IMR-90 (cell line): ENCODE results near the gene USP54. TPM values are rescaled to one million over a fixed set of nuclear protein-coding genes. Genes with fewer than 3 reads are reported as not detected.

ENCODE experiments used
- ATAC-seq: fragments of 200-7000 bp; cut with Tn5 transposase; 2 replicates; pipeline ENCODE4 v1.9.1; 2020; ENCODE audit warnings: low read depth, mild to moderate bottlenecking, moderate library complexity
- BruUV-seq: library from RNA; stranded (reverse); fragments of 400-500 nt; replicated peaks from 2 replicates; lab custom pipeline; 2021; lab: Mats Ljungman, UMichigan
- CTCF ChIA-PET: fragments of 300-600 bp; formaldehyde crosslinking; extraction: SDS; loops from one replicate; lab custom pipeline; 2021; ENCODE audit warnings: antibody characterized with exemption; lab: Yijun Ruan, JAX
- POLR2A ChIA-PET: fragments of 300-600 bp; sonication (Branson Sonifier 250); formaldehyde crosslinking; loops from one replicate; lab custom pipeline; 2022; ENCODE audit warnings: antibody characterized with exemption; ENCODE audit not compliant: unreplicated experiment; lab: Charles Lee
- DNase-seq: peaks from one replicate; pipeline ENCODE4 v3.0.0; 2013
- H2AFZ ChIP-seq: replicated peaks from 2 replicates; pipeline ENCODE3; 2013; ENCODE audit warnings: low read length, mild to moderate bottlenecking; ENCODE audit not compliant: poor library complexity
- H2AK5ac ChIP-seq: 2 replicates; pipeline ENCODE4 v1.6.1; 2013; ENCODE audit warnings: low read depth, low read length, inconsistent platforms
- H2AK9ac ChIP-seq: replicated peaks from 2 replicates; pipeline ENCODE3; 2013; ENCODE audit warnings: mild to moderate bottlenecking, low read depth, low read length, moderate library complexity; ENCODE audit not compliant: poor library complexity
- H2BK120ac ChIP-seq: 2 replicates; pipeline ENCODE4 v1.6.1; 2013; ENCODE audit warnings: low read depth, low read length, inconsistent platforms
- H2BK15ac ChIP-seq: 3 replicates; pipeline ENCODE4 v1.6.1; 2013; ENCODE audit warnings: low read depth, low read length, inconsistent platforms
- H2BK20ac ChIP-seq: 2 replicates; pipeline ENCODE4 v1.6.1; 2013; ENCODE audit warnings: low read depth, mild to moderate bottlenecking, inconsistent platforms, low read length, moderate library complexity
- H2BK5ac ChIP-seq: 2 replicates; pipeline ENCODE4 v1.6.1; 2013; ENCODE audit warnings: mild to moderate bottlenecking, low read depth, low read length, inconsistent platforms; ENCODE audit not compliant: poor library complexity, severe bottlenecking
- H3K14ac ChIP-seq: replicated peaks from 2 replicates; pipeline ENCODE4 v1.6.1; 2013; ENCODE audit warnings: low read depth, low read length, inconsistent platforms
- H3K18ac ChIP-seq: 2 replicates; pipeline ENCODE4 v1.6.1; 2013; ENCODE audit warnings: low read depth, low read length, control low read depth
- H3K23ac ChIP-seq: 2 replicates; pipeline ENCODE4 v1.6.1; 2013; ENCODE audit warnings: low read depth, low read length, inconsistent platforms
- H3K27ac ChIP-seq: 2 replicates; pipeline ENCODE4 v1.5.1; 2013; ENCODE audit warnings: mild to moderate bottlenecking, control low read depth, low read length; ENCODE audit not compliant: insufficient read depth
- H3K27me3 ChIP-seq: 2 replicates; pipeline ENCODE4 v1.6.1; 2013; ENCODE audit warnings: low read length; ENCODE audit not compliant: control insufficient read depth, insufficient read depth
- H3K36me3 ChIP-seq: 2 replicates; pipeline ENCODE4 v1.6.1; 2013; ENCODE audit warnings: low read length, mixed read lengths; ENCODE audit not compliant: control insufficient read depth, insufficient read depth
- H3K4ac ChIP-seq: 2 replicates; pipeline ENCODE4 v1.6.1; 2013; ENCODE audit warnings: low read depth, low read length, inconsistent platforms
- H3K4me1 ChIP-seq: 2 replicates; pipeline ENCODE4 v1.6.1; 2013; ENCODE audit warnings: low read length, mixed read lengths; ENCODE audit not compliant: control insufficient read depth, insufficient read depth
- H3K4me2 ChIP-seq: 2 replicates; pipeline ENCODE4 v1.6.1; 2013; ENCODE audit warnings: low read depth, mild to moderate bottlenecking, control low read depth, low read length, moderate library complexity
- H3K4me3 ChIP-seq: 2 replicates; pipeline ENCODE4 v1.5.1; 2013; ENCODE audit warnings: low read depth, mild to moderate bottlenecking, control low read depth, low read length, moderate library complexity; ENCODE audit not compliant: insufficient read depth
- H3K56ac ChIP-seq: 2 replicates; pipeline ENCODE4 v1.6.1; 2013; ENCODE audit warnings: low read length, inconsistent platforms; ENCODE audit not compliant: insufficient read depth; ENCODE audit errors: extremely low read depth
- H3K79me1 ChIP-seq, 2 experiments: 2 replicates each; pipeline ENCODE4 v1.6.1; 2013; ENCODE audit warnings: low read length in 2 of 2, inconsistent platforms in 1 of 2, low read depth in 1 of 2
- H3K9ac ChIP-seq: 2 replicates; pipeline ENCODE4 v1.6.1; 2013; ENCODE audit warnings: low read depth, low read length, control low read depth
- H3K9me1 ChIP-seq: 2 replicates; pipeline ENCODE4 v1.6.1; 2013; ENCODE audit warnings: low read length, inconsistent platforms; ENCODE audit not compliant: insufficient read depth
- H3K9me3 ChIP-seq: 2 replicates; pipeline ENCODE4 v1.6.1; 2013; ENCODE audit warnings: low read length; ENCODE audit not compliant: control insufficient read depth, insufficient read depth
- H4K20me1 ChIP-seq: 2 replicates; pipeline ENCODE4 v1.6.1; 2013; ENCODE audit warnings: low read length, inconsistent platforms; ENCODE audit not compliant: insufficient read depth
- H4K5ac ChIP-seq: 2 replicates; pipeline ENCODE4 v1.6.1; 2013; ENCODE audit warnings: mild to moderate bottlenecking, low read depth, low read length, control low read depth
- H4K8ac ChIP-seq, 2 experiments: 2 replicates each; pipeline ENCODE4 v1.6.1; 2013; ENCODE audit warnings: low read depth in 2 of 2, low read length in 2 of 2, control low read depth in 1 of 2, inconsistent platforms in 1 of 2
- H4K91ac ChIP-seq: 2 replicates; pipeline ENCODE4 v1.6.1; 2013; ENCODE audit warnings: low read depth, low read length, inconsistent platforms; ENCODE audit not compliant: insufficient read depth
- CEBPB ChIP-seq: IDR thresholded peaks from 2 replicates; pipeline ENCODE4 v1.6.1; 2012; ENCODE audit warnings: low read depth, low read length, improper control_type of control experiment
- MXI1 ChIP-seq: IDR thresholded peaks from 2 replicates; pipeline ENCODE4 v1.6.1; 2012; ENCODE audit warnings: low read depth, mild to moderate bottlenecking, low read length, moderate library complexity, borderline replicate concordance
- WGBS, 2 experiments: methylation state at CpG; one replicate each; pipeline versions ENCODE4 v1.1.5 to v1.1.7; 2013; ENCODE audit warnings: missing lambda C conversion rate in 2 of 2; ENCODE audit not compliant: insufficient read length in 1 of 2; ENCODE audit errors: extremely low coverage in 2 of 2; 5-methylcytosine and 5-hydroxymethylcytosine counted together
- dilution Hi-C: fragments of 300-500 bp; cut with HindIII; formaldehyde crosslinking; loops from one replicate; pipeline ENCODE4 v1.14.3; 2018; ENCODE audit warnings: low sequenced_read_pairs; ENCODE audit not compliant: unreplicated experiment
- in situ Hi-C: fragments of 300-500 bp; cut with MboI; formaldehyde crosslinking; loops from 3 replicates; pipeline ENCODE4 v1.14.3; 2019; ENCODE audit warnings: low sequenced_read_pairs, inconsistent platforms, mixed read lengths
- intact Hi-C: fragments of 100-400 bp; cut with micrococcal nuclease; formaldehyde crosslinking; loops from 2 replicates; pipeline ENCODE4 v1.10.0; 2022
- polyA plus RNA-seq, 3 experiments: library from polyadenylated mRNA; depleted of rRNA; stranded (reverse); fragments of >200 nt; gene quantifications; 2 replicates each; pipeline ENCODE4 v1.2.3, GENCODE V29; 2012; ENCODE audit warnings: low replicate concordance in 1 of 3
- total RNA-seq: library from RNA; depleted of rRNA; stranded (reverse); fragments of >200 nt; gene quantifications from 2 replicates; pipeline ENCODE4 v1.2.3, GENCODE V29; 2012

USP54 gene
- total and polyA plus RNA-seq, 2 of the 4 experiments (the other 2 are of a cell fraction) = 4.0 to 7.9 TPM

DNA sequence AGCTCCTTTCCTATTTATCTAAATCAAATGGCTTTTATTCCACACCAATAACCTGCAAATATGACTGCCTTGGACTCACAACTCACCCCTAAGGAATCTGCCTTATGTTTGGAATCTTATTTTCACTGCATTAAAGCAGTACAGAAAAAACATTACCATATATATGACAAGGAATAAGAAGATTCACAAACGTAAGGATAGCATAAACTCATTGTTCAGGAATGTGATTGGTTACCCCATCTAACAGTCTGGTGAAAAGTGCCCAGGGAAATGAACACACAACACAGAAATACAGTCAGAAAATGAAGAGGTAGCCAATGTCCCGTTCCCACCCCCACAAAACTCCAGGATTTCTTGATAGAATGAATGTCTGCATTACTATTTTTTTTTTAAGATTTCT is 97.4 kb downstream of the USP54 start:
- intact Hi-C loops (loop anchor here (10.0 kb wide), 1 partner anchor 239 kb away; the partner anchor contains the start of gene MRPS16), dilution Hi-C loops (no loop called here), in situ Hi-C loops (no loop called here)
- Histone ChIP-seq H4K5ac (peak overlapping the region; percentile 5; the same call in 1 of the 2 replicates), H2BK20ac (no peak overlapping the region), H3K18ac (peak overlapping the region; percentile 19; the same call in 1 of the 2 replicates), H3K4me1 (peaks cover 7% of the 10 kb centered on the region; the same call in 1 of the 2 replicates), H2AFZ (no peak overlapping the region), H3K4me2 (peak overlapping the region; percentile 84), H3K79me1 (peaks cover 14 to 43% of the 10 kb centered on the region in 2 experiments), H3K9me1 (peaks cover 6% of the 10 kb centered on the region; the same call in 1 of the 2 replicates), H3K4me3 (peak overlapping the region; percentile 20; the same call in 1 of the 2 replicates), H3K14ac (peak overlapping the region; percentile 49; the same call in 1 of the 2 replicates), H3K23ac (peak overlapping the region; percentile 2; the same call in 1 of the 2 replicates), H3K27me3 (no peaks in the 10 kb centered on the region), H3K56ac (no peak overlapping the region), H2AK9ac (no peak overlapping the region), H4K8ac (peak overlapping the region; percentile 22 to 60; a peak in 2 of 4 replicates), H3K9me3 (no peaks in the 10 kb centered on the region), H2BK15ac (no peak overlapping the region), H2BK5ac (peak overlapping the region; percentile 59), H2AK5ac (peak overlapping the region; percentile 79; the same call in 1 of the 2 replicates), H3K9ac (0 out of 2 replicates have a peak overlapping the region, but pooled peaks have one; percentile 11), H2BK120ac (peak overlapping the region; percentile 39; the same call in 1 of the 2 replicates), H4K20me1 (peaks cover 6% of the 10 kb centered on the region; the same call in 1 of the 2 replicates), H3K4ac (peak overlapping the region; percentile 78; the same call in 1 of the 2 replicates), H3K36me3 (peaks cover under 1% of the 10 kb centered on the region; the same call in 1 of the 2 replicates), H4K91ac (0 out of 2 replicates have a peak overlapping the region, but pooled peaks have one; percentile 57), H3K27ac (peak overlapping the region; percentile 50; the same call in 1 of the 2 replicates)
- no CpG with 5 or more reads among the region's 2 CpGs for WGBS, 2 experiments
- CTCF ChIA-PET = no interaction called here
- no TSS peak for BruUV-seq
- no peak for TF ChIP-seq MXI1
- 0 out of 2 replicates have a peak, but pooled peaks have one; percentile 50 for TF ChIP-seq CEBPB
- ATAC-seq (peak; percentile 5; the same call in 1 of the 2 replicates), DNase-seq (peak; percentile 80)
- POLR2A ChIA-PET = no interaction called here
